ENCODE data around the gene NELFCD.
"Not testable (repeated sequence)": the region's sequence is repeated elsewhere in the genome, so short reads cannot be mapped to it uniquely, and the experiment has no call there.

Gene NELFCD

GRCh38 chr20:59037386-59037785 lies 56.3 kb downstream of the NELFCD start:
- no peaks in the 10 kb centered on the region for H3K27me3 ChIP-seq (ENCODE audit: control insufficient read depth, insufficient read depth, low read length)
- H3K4me3 ChIP-seq (ENCODE audit: low read length), result no peak overlapping the region
- H3K27ac ChIP-seq (ENCODE audit: low read length), result no peak overlapping the region
- H3K9ac ChIP-seq (ENCODE audit: low read length), result no peak overlapping the region
- peaks cover 45% of the 10 kb centered on the region for H3K36me3 ChIP-seq (ENCODE audit: control insufficient read depth, low read depth, low read length)
- H3K4me1 ChIP-seq (ENCODE audit: control insufficient read depth, low read depth, low read length), result peaks cover 3% of the 10 kb centered on the region
- no peaks in the 10 kb centered on the region for H3K9me3 ChIP-seq (ENCODE audit: control insufficient read depth, low read depth, low read length)

- Histone ChIP-seq H3K4me1 (ENCODE audit: control insufficient read depth, low read depth, low read length) (peaks cover 5% of the 10 kb centered on the region), H3K9ac (ENCODE audit: low read length) (no peak overlapping the region), H3K4me3 (ENCODE audit: low read length) (no peak overlapping the region), H3K27me3 (ENCODE audit: control insufficient read depth, insufficient read depth, low read length) (no peaks in the 10 kb centered on the region), H3K9me3 (ENCODE audit: control insufficient read depth, low read depth, low read length) (no peaks in the 10 kb centered on the region), H3K27ac (ENCODE audit: low read length) (no peak overlapping the region), H3K36me3 (ENCODE audit: control insufficient read depth, low read depth, low read length) (peaks cover 39% of the 10 kb centered on the region)
Observed at GRCh38 chr20:59039233-59039632, 58.2 kb downstream of the NELFCD start.

DNA sequence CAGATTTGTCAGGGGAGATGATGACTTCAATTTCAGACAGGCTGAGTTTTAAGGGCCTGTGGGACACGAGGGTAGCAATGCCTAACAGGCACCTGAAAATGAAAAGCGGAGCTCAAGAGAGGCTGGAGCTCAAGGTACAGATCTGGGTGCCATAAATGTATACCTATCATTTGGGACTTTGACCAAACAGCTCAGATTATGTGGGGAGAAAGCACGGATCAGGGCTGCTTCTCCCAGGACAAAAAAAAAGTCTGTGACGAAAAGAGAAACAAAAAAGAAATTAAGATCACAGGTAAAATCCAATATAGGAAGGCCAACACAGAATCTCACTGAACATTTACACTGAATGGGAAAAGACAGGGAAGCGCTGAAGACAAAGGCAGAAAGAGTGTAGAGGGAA lies 59.6 kb downstream of the NELFCD start:
- H3K4me3 ChIP-seq (ENCODE audit: low read length), result no peak overlapping the region
- H3K4me1 ChIP-seq (ENCODE audit: control insufficient read depth, low read depth, low read length), result peaks cover 5% of the 10 kb centered on the region
- H3K36me3 ChIP-seq (ENCODE audit: control insufficient read depth, low read depth, low read length), result peaks cover 30% of the 10 kb centered on the region
- H3K27me3 ChIP-seq (ENCODE audit: control insufficient read depth, insufficient read depth, low read length), result no peaks in the 10 kb centered on the region
- no peak overlapping the region for H3K9ac ChIP-seq (ENCODE audit: low read length)
- no peaks in the 10 kb centered on the region for H3K9me3 ChIP-seq (ENCODE audit: control insufficient read depth, low read depth, low read length)
- H3K27ac ChIP-seq (ENCODE audit: low read length), result no peak overlapping the region

GRCh38 chr20:59041487-59041886 lies 60.4 kb downstream of the NELFCD start:
- not testable (repeated sequence) for H3K27me3 ChIP-seq (ENCODE audit: control insufficient read depth, insufficient read depth, low read length); H3K4me1 ChIP-seq (ENCODE audit: control insufficient read depth, low read depth, low read length); H3K9me3 ChIP-seq (ENCODE audit: control insufficient read depth, low read depth, low read length); H3K27ac ChIP-seq (ENCODE audit: low read length)
- Histone ChIP-seq H3K36me3 (ENCODE audit: control insufficient read depth, low read depth, low read length) (peaks cover 22% of the 10 kb centered on the region), H3K4me3 (ENCODE audit: low read length) (peak overlapping the region; percentile 70), H3K9ac (ENCODE audit: low read length) (peak overlapping the region; percentile 56)

GRCh38 chr20:59042151-59042795 lies 61.2 kb downstream of the NELFCD start, which contains the start of gene PRELID3B:
PRELID3B (minus strand) TSS chr20:59042786; CDS start chr20:59042730, 56 bp downstream.
- Histone ChIP-seq H3K9me3 (ENCODE audit: control insufficient read depth, low read depth, low read length) (no peaks in the 10 kb centered on the region), H3K9ac (ENCODE audit: low read length) (peak within 1 kb of the TSS; percentile 56), H3K36me3 (ENCODE audit: control insufficient read depth, low read depth, low read length) (peaks cover 14% of the 10 kb centered on the region)

DNA sequence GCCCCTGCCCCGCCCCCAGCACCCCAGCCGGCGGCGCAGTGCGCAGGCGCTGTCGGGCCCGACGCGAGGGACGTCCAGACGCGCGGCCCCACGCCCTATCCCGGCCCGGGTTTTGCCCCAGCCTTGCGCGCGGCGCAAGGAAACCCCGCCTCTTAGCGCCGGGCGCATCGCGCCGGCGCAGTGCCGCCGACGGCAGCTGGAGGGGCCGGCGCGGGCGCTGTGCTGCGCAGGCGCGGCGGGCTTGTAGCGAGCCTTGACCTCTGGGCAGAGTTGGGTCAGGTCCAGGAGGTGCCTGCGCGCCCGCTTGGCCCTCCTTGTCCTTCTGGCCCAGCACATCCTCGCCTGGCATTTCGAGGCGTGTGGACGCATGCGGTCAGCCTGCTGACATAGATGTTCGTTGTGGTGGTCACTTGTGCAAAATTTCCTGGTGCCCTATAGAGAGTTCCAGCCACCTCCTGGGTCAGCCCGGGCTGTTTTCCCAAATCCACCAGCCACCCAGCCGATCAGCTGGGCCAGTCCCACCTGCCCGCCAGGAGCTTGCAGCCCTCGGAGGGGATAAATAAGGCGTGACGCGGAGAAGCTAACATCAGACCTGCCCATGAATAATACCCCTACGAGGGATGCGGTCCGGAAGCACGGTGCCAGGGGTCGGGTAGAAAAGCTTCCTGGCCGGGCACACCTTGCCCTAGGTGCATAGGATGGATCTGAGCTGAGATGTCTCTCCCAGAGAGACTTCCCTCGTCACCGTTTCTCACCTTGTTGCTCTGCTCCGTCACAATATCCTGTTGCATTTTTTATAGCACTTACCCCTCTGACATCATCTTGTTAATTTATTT lies 62.0 kb downstream of the NELFCD start:
- Histone ChIP-seq H3K4me3 (ENCODE audit: low read length) (peak overlapping the region; percentile 70), H3K4me1 (ENCODE audit: control insufficient read depth, low read depth, low read length) (peaks cover 5% of the 10 kb centered on the region), H3K9ac (ENCODE audit: low read length) (peak overlapping the region; percentile 56), H3K27me3 (ENCODE audit: control insufficient read depth, insufficient read depth, low read length) (peaks cover 2% of the 10 kb centered on the region), H3K9me3 (ENCODE audit: control insufficient read depth, low read depth, low read length) (no peaks in the 10 kb centered on the region), H3K36me3 (ENCODE audit: control insufficient read depth, low read depth, low read length) (peaks cover 7% of the 10 kb centered on the region), H3K27ac (ENCODE audit: low read length) (no peak overlapping the region)

More at GRCh38 chr20:59042151-59042795, 61.2 kb downstream of the NELFCD start, which contains the start of gene PRELID3B:
- Histone ChIP-seq H3K4me3 (ENCODE audit: low read length) (peak within 1 kb of the TSS; percentile 70), H3K27ac (ENCODE audit: low read length) (no peak within 1 kb of the TSS), H3K27me3 (ENCODE audit: control insufficient read depth, insufficient read depth, low read length) (no peaks in the 10 kb centered on the region), H3K4me1 (ENCODE audit: control insufficient read depth, low read depth, low read length) (peaks cover 5% of the 10 kb centered on the region)

DNA sequence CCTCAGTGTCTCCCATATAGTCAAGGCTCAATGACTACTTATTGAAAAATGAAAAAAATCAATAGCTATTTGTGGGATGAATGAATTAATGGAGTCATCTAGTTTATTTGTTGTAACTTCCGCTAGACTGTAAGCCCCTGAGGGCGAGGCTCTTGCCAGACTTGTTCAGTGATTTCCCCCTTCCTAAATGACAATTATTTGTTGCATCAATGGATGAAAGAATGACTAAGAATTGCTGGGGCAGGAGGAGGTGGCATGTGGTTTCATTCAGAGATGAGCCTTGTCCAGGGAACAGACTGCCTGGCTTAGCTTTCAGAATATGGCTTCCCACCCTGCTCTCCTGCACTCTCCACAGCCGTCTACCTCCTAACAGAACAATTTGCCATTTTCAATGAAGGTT lies 62.6 kb downstream of the NELFCD start:
- Histone ChIP-seq H3K36me3 (ENCODE audit: control insufficient read depth, low read depth, low read length) (peaks cover 4% of the 10 kb centered on the region), H3K27ac (ENCODE audit: low read length) (no peak overlapping the region), H3K27me3 (ENCODE audit: control insufficient read depth, insufficient read depth, low read length) (peaks cover 6% of the 10 kb centered on the region), H3K9ac (ENCODE audit: low read length) (no peak overlapping the region), H3K4me3 (ENCODE audit: low read length) (no peak overlapping the region), H3K9me3 (ENCODE audit: control insufficient read depth, low read depth, low read length) (no peaks in the 10 kb centered on the region), H3K4me1 (ENCODE audit: control insufficient read depth, low read depth, low read length) (peaks cover 5% of the 10 kb centered on the region)

DNA sequence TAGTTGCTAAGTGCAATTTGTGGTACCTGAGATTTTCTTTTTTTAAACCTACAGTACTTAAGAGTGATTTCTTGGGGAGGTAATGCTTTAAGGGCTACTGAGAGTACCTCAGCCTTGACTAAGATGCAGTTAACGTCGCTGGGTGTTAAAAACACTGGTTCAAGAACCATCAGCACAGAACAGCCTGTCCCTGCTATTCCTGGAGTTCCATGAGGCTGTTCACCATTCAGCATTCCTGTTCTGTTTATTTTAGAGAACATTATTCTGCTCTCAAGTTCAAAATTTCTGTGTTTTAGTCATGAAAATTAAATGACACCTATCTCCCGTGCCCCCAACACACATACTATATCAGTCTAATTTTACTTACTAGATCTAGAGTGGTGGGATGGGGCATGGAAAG lies 63.2 kb downstream of the NELFCD start:
- Histone ChIP-seq H3K9ac (ENCODE audit: low read length) (no peak overlapping the region), H3K4me3 (ENCODE audit: low read length) (no peak overlapping the region), H3K27me3 (ENCODE audit: control insufficient read depth, insufficient read depth, low read length) (peaks cover 6% of the 10 kb centered on the region), H3K9me3 (ENCODE audit: control insufficient read depth, low read depth, low read length) (no peaks in the 10 kb centered on the region), H3K27ac (ENCODE audit: low read length) (no peak overlapping the region), H3K36me3 (ENCODE audit: control insufficient read depth, low read depth, low read length) (peaks cover 4% of the 10 kb centered on the region), H3K4me1 (ENCODE audit: control insufficient read depth, low read depth, low read length) (peaks cover 5% of the 10 kb centered on the region)

Data from iPS-18a (cell line).